ENCODE results near the gene TNF. TPM values are rescaled to one million over a fixed set of nuclear protein-coding genes. Genes with fewer than 3 reads are reported as not detected.

Gene TNF
- total and polyA plus RNA-seq, 2 donors (not counting 3 experiments of a cell fraction or from before 2014, with no cell fraction given) = not detected

DNA sequence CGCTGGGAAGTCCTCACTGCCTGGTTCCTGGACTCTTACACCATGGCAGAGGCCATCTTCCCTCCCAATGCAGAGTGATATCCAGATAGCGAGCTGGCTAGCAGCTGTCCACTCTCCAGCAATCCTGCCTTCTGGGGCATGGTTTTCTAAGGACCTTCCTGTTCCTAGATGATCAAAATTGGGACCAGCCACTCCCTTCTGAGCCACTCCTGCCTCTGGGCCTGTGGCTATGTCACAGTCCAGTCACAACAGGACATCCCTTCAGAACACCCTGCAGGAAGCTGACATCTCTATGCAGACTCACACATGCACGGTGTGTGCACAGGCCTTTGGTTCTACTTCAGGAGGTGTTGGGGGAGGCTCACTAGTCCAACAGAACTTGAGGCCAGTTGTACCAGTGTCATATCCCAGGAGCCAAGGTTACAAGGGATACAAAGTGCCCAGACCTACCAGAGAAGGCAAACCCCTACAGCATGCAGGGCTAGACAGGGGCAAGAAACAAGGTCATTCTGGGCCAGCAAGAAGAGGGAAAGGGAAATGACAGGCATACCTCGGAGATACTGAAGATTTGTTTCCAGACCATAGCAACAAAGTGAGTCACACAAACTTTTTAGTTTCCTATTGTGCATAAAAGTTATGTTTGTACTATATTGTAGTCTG is 49.3 kb upstream of the TNF start:
- ChIA-PET CTCF (interaction anchor here (1.1 to 5.4 kb wide), 4 partner anchors 9 to 32 kb away, joined by 3 to 29 read pairs (median 4); no protein-coding TSS in a partner anchor), POLR2A (no interaction called here)
- Histone ChIP-seq H3K27ac (ENCODE audit: insufficient read depth, low read depth, low read length) (peak overlapping the region; percentile 98), H3K4me1 (ENCODE audit: control insufficient read depth, extremely low read depth, insufficient read depth, low read length) (peaks cover 24% of the 10 kb centered on the region), H3K9me3 (replicated peaks; ENCODE audit: control insufficient read depth, insufficient read depth, low read length) (no peaks in the 10 kb centered on the region), H3K36me3 (ENCODE audit: control insufficient read depth in 2 of 2, extremely low read depth in 1 of 2, insufficient read depth in 2 of 2, low read length in 2 of 2) (peaks cover 4 to 11% of the 10 kb centered on the region in 2 experiments), H3K4me2 (ENCODE audit: insufficient read depth, low read length) (peak overlapping the region; percentile 68), H3K9ac (replicated peaks; ENCODE audit: extremely low read depth, insufficient read depth, low read length) (peak overlapping the region; percentile 62), H3K4me3 (replicated peaks in 1 of 3; ENCODE audit: insufficient read depth in 1 of 3, low read depth in 1 of 3, low read length in 3 of 3) (no peak overlapping the region), H4K20me1 (replicated peaks; ENCODE audit: control insufficient read depth, extremely low read depth, insufficient read depth, low read length) (no peaks in the 10 kb centered on the region), H3K79me2 (ENCODE audit: control insufficient read depth, insufficient read depth, low read length) (no peaks in the 10 kb centered on the region), H3K27me3 (ENCODE audit: control insufficient read depth in 2 of 2, insufficient read depth in 2 of 2, low read length in 2 of 2) (no peaks in the 10 kb centered on the region), H3K9me1 (replicated peaks; ENCODE audit: control insufficient read depth, extremely low read depth, insufficient read depth, low read length) (no peaks in the 10 kb centered on the region), H2AFZ (ENCODE audit: low read depth, low read length) (peak overlapping the region; percentile 40)
- dilution Hi-C loops (cut with MboI; ENCODE audit: extremely low pct_ligation_motif_present, low sequenced_read_pairs) = no loop called here
- DNase-seq (ENCODE audit: low read depth, low spot score) (peak; percentile 80), FAIRE-seq (peak; percentile 98)
- no TSS peak for BruUV-seq (replicated peaks)
- intact Hi-C loops (cut with micrococcal nuclease) = loop anchor here (1.0 kb wide), 3 partner anchors 16 to 34 kb away; partner anchors contain the start of gene DDX39B
- peak; percentile 71 for TF ChIP-seq FOS (IDR thresholded peaks at IDR 0.05; ENCODE audit: borderline replicate concordance, insufficient read depth, low read length)
- peak; percentile 13 for TF ChIP-seq GATA2 (IDR thresholded peaks at IDR 0.05; ENCODE audit: insufficient read depth, insufficient read length, low read depth, low read length)
- peak; percentile 81 for TF ChIP-seq JUN (IDR thresholded peaks at IDR 0.05; ENCODE audit: borderline replicate concordance, insufficient read depth, insufficient read length, low read depth)
- TF ChIP-seq, protein P1, sequence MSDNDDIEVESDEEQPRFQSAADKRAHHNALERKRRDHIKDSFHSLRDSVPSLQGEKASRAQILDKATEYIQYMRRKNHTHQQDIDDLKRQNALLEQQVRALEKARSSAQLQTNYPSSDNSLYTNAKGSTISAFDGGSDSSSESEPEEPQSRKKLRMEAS (IDR thresholded peaks at IDR 0.05; ENCODE audit: insufficient read depth, insufficient read length) = no peak

DNA sequence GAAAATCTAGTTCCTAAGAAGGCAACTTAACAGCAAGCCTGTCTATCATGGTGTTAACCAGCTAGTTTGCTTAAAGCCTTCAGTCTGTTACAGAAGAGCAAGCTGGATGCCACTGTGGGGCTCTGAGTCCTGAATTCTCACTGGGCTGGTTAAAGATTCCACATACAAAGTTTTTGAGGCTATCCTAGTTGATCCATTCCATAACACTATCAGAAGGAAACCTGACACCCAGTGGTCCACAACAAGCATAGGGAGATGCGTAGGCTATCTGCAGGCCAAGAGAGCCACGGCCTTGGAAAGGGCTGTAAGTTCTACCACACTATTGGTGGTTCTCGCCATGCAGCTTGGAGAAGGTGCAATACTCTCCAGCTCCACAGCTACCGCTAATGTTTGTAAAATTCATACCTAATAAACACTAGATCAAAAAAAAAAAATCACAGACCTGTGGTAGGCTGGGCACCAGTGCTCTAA is 47.0 kb upstream of the TNF start:
- CTCF ChIA-PET = interaction anchor here (0.6 to 5.4 kb wide), 3 partner anchors 34 to 370 kb away, joined by 3 to 29 read pairs (median 4); no protein-coding TSS in a partner anchor

More for the DNA sequence above, 47.0 kb upstream of the TNF start:
- intact Hi-C loops (cut with micrococcal nuclease) (no loop called here), dilution Hi-C loops (cut with MboI; ENCODE audit: extremely low pct_ligation_motif_present, low sequenced_read_pairs) (no loop called here)
- Histone ChIP-seq H3K27me3 (ENCODE audit: control insufficient read depth in 2 of 2, insufficient read depth in 2 of 2, low read length in 2 of 2) (no peaks in the 10 kb centered on the region), H3K27ac (ENCODE audit: insufficient read depth, low read depth, low read length) (no peak overlapping the region), H3K4me1 (ENCODE audit: control insufficient read depth, extremely low read depth, insufficient read depth, low read length) (peaks cover 24% of the 10 kb centered on the region), H2AFZ (ENCODE audit: low read depth, low read length) (no peak overlapping the region), H4K20me1 (replicated peaks; ENCODE audit: control insufficient read depth, extremely low read depth, insufficient read depth, low read length) (no peaks in the 10 kb centered on the region), H3K4me2 (ENCODE audit: insufficient read depth, low read length) (no peak overlapping the region), H3K79me2 (ENCODE audit: control insufficient read depth, insufficient read depth, low read length) (peaks cover 7% of the 10 kb centered on the region), H3K9me3 (replicated peaks; ENCODE audit: control insufficient read depth, insufficient read depth, low read length) (no peaks in the 10 kb centered on the region), H3K9me1 (replicated peaks; ENCODE audit: control insufficient read depth, extremely low read depth, insufficient read depth, low read length) (no peaks in the 10 kb centered on the region), H3K36me3 (ENCODE audit: control insufficient read depth in 2 of 2, extremely low read depth in 1 of 2, insufficient read depth in 2 of 2, low read length in 2 of 2) (peaks cover 14 to 24% of the 10 kb centered on the region in 2 experiments), H3K9ac (replicated peaks; ENCODE audit: extremely low read depth, insufficient read depth, low read length) (no peak overlapping the region), H3K4me3 (replicated peaks in 1 of 3; ENCODE audit: insufficient read depth in 1 of 3, low read depth in 1 of 3, low read length in 3 of 3) (no peak overlapping the region)
- FAIRE-seq (no peak), DNase-seq (ENCODE audit: low read depth, low spot score) (no peak)
- POLR2A ChIA-PET = interaction anchor here (0.8 to 1.8 kb wide), 2 partner anchors 10 to 13 kb away, joined by 3 to 4 read pairs; no protein-coding TSS in a partner anchor
- no TSS peak for BruUV-seq (replicated peaks)
- TF ChIP-seq JUN (IDR thresholded peaks at IDR 0.05; ENCODE audit: borderline replicate concordance, insufficient read depth, insufficient read length, low read depth) (no peak), MYC (IDR thresholded peaks at IDR 0.05; ENCODE audit: low read depth, low read length) (no peak), GATA2 (IDR thresholded peaks at IDR 0.05; ENCODE audit: insufficient read depth, insufficient read length, low read depth, low read length) (no peak), POLR2A (IDR thresholded peaks at IDR 0.05; ENCODE audit: low read depth, low read length) (no peak)
- TF ChIP-seq, protein P1 (IDR thresholded peaks at IDR 0.05; ENCODE audit: insufficient read depth, insufficient read length) = no peak

Data from endothelial cell of umbilical vein (primary cell).